HG03575 (cell line): ENCODE results near the gene PHTF1.

ENCODE experiments used
- ATAC-seq: cut with Tn5 transposase; IDR thresholded peaks from one replicate; pipeline ENCODE4 v1.9.1; 2021; ENCODE audit not compliant: unreplicated experiment, insufficient number of reproducible peaks, low FRiP score; ENCODE audit errors: extremely low read depth

The PHTF1 gene

GRCh38 chr1:113677250-113678158, 81.8 kb downstream of the PHTF1 start:
- ATAC-seq, result no peak

GRCh38 chr1:113676524-113676923, 82.8 kb downstream of the PHTF1 start:
- ATAC-seq, result no peak

- no peak for ATAC-seq
Measured at GRCh38 chr1:113675302-113675701, 84.0 kb downstream of the PHTF1 start.

- ATAC-seq, result no peak
Measured at GRCh38 chr1:113674591-113674990, 84.7 kb downstream of the PHTF1 start.

- ATAC-seq, result no peak
Measured at GRCh38 chr1:113672491-113672890, 86.8 kb downstream of the PHTF1 start.

GRCh38 chr1:113670650-113671049, 88.6 kb downstream of the PHTF1 start:
- no peak for ATAC-seq

GRCh38 chr1:113669988-113670387, 89.3 kb downstream of the PHTF1 start:
- no peak for ATAC-seq

GRCh38 chr1:113666126-113666525, 93.2 kb downstream of the PHTF1 start:
- ATAC-seq, result no peak

- no peak for ATAC-seq
Measured at GRCh38 chr1:113665071-113665470, 94.2 kb downstream of the PHTF1 start.

- no peak for ATAC-seq
Measured at GRCh38 chr1:113663165-113663951, 95.9 kb downstream of the PHTF1 start.

- no peak for ATAC-seq
Measured at GRCh38 chr1:113662101-113662500, 97.2 kb downstream of the PHTF1 start.

- ATAC-seq, result no peak
Measured at GRCh38 chr1:113660088-113660487, 99.2 kb downstream of the PHTF1 start.

GRCh38 chr1:113659556-113659955, 99.7 kb downstream of the PHTF1 start:
- no peak for ATAC-seq

GRCh38 chr1:113659035-113659434, 100.3 kb downstream of the PHTF1 start:
- ATAC-seq, result no peak

GRCh38 chr1:113657556-113658063, 101.7 kb downstream of the PHTF1 start:
- ATAC-seq, result no peak

- ATAC-seq, result no peak
Measured at GRCh38 chr1:113657126-113657525, 102.2 kb downstream of the PHTF1 start.

- no peak for ATAC-seq
Measured at GRCh38 chr1:113654883-113655282, 104.4 kb downstream of the PHTF1 start.

GRCh38 chr1:113653741-113654140, 105.5 kb downstream of the PHTF1 start:
- ATAC-seq, result no peak

- ATAC-seq, result no peak
Measured at GRCh38 chr1:113652771-113653170, 106.5 kb downstream of the PHTF1 start.

GRCh38 chr1:113648478-113648877, 110.8 kb downstream of the PHTF1 start:
- no peak for ATAC-seq
